HG02759 (cell line): ENCODE measurements around the gene TMEM175.
"Not testable (repeated sequence)": the region's sequence is repeated elsewhere in the genome, so short reads cannot be mapped to it uniquely, and the experiment has no call there.

Source experiments
- ATAC-seq: cut with Tn5 transposase; IDR thresholded peaks from one replicate; pipeline ENCODE4 v1.9.1; 2021; ENCODE audit warnings: mild to moderate bottlenecking, moderate library complexity; ENCODE audit not compliant: unreplicated experiment

Gene TMEM175

GRCh38 chr4:988726-989721 is 56.8 kb downstream of the TMEM175 start:
- ATAC-seq, result no peak

DNA sequence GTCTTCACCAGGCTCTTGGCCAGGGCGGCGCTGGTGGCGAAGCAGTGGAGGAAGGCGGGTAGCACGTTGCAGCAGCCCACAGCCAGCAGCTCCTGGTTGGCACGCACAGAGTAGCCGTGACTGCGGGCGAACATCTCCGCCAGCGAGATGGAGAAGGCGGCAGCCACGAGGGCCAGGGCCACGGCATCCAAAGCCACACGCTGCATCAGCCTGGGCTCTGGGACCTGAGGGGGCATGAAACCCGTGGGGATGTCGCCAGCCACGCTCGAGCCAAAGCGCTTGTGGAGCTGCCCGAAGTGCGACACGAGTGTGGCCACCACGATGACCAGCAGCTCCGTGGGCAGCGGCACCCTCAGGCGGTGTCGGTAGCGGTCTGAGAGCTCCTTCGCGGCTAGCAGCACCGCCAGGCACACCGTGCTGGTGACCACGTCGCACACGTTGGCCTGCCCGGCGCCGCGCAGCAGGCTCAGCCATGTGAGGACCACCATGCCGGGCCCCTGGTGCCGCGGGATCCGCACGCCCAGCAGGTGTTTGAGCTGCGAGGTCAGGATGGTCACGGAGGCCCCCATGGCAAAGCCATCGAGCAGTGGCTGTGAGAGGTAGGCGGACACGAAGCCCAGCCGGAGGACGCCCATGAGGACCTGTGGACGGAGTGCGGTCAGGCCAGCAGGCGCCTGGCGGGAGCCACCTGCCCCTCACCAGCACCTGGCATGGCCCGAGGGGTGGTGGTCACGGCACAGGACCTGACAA is 57.6 kb downstream of the TMEM175 start:
- ATAC-seq, result no peak

- ATAC-seq, result no peak
Observed at GRCh38 chr4:990746-991367, 58.6 kb downstream of the TMEM175 start.

DNA sequence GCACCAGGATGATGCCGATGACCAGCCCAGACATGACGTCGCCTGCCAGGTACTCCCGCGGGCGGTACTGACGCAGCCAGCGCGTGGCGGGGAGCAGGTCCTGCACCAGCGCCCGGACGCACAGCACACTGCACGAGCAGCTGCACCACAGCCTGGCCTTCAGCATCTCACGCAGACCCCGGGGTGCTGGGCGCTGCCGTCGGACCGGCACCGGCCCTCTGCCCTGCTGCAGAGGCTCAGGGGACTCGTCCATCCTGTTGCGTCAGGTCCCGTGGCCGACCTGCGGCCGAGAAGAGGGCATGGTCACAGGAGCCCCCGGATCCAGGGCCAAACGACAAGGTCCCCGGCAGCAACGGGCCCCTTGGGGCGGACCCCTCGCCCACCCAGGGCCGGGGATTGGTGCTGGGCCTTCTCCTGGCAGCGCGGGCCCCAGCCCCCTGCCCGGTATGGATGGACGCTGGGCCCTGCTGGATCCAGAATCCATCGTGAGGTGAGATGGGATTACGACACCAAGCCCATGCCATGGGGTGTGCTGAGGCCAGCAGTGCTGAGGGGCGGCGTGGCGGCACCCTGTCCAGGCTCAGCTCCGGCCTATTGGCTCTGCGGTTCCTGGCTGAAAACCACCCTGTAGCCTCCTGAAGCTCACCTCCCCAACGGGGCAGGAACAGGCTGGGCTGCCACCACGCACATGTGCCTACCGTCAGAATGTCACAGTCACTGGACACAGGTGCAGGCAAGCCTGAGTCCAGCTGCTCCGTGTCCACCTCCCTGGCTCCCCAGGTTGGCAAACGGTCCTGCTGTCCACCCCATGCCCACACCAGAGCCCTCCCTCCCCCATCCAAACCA is 59.4 kb downstream of the TMEM175 start:
- no peak for ATAC-seq

DNA sequence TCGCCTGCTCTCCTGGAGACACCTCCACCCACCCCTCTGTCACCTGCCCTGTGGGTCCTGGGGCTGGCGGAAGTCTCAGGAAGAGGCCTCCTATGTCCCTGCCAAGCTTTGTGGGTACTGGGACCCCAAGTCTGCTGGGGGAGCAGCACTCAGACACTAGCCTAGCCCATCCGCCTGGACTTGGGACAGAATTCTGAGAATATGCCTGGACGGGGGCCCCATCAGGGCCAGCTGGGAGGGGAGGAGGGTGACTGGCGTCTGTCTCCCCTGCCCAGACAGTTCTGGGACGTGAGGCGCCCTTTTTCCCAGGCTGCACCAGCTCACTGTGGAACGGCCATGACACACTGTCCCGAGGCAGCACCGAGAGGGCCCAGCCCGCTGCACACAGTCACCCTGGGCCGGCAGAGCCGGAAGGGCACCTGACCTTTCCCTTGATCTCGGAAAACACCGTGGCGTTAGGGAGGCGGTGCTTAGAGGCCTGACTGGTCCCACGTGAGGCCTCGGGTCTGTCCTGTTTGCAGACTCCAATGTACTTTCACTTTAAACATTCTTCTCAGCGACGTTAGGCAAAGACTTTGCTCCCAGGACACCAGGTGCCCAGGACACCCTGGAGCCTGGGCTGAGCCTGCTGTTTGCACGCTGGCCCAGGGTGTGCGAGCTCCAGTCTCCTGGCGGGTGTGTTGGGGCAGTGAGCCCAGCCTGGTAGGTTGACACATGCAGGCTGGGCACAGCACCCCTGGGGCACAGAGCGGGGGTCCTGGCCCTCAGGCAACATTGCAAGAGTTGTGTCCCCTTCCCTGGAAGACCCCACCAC is 60.2 kb downstream of the TMEM175 start:
- ATAC-seq, result no peak

DNA sequence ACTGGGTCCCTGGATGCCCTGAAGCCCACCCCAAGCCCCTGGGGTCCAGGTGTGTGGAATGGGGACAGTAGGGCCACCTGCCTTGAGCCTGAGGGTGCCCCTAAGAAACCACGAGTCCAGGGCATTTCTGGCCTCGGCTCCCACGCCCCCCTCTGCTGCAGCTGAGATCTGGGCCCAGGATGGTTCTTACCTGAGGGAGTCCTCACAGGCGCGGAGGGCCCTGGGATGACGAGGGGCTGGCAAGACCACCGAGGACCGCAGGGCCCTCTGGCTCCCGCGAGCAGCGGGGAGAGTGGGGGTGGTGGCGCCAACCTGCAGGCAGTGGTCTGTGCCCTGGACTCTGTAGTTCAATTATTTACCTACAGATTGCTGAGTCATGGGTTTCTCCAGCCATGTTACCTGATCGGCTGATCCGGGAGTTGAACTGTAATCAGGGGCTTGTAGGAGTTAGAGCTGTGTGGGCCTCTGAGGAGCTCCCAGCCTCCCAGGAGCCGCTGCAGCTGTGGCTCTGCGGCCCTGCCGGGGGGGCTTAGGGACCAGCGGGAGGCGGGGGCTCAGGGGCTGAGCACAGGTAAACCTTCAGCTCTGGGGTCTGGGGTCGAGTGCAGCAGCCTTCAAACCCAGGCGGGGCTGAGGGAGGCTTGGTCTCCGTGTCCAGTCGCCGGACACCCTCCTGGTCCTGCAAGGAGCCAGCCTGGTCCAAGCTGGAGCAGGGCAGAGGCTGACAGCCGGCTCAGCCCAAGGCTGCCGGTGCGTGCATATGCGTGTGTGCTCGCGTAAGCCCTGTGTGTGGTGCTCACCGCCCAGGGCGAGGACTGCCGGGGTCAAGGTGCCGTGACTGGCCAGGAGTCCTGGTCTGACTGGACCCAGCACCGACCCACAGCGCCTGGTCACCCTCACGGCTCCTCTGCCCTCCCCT is 61.1 kb downstream of the TMEM175 start, which contains the start of gene SLC26A1:
TSS of gene SLC26A1 (minus strand) at position 294 of the 919 bp plus-strand sequence. CDS start 1,701 bp downstream, outside the sequence.
- ATAC-seq, result no peak

DNA sequence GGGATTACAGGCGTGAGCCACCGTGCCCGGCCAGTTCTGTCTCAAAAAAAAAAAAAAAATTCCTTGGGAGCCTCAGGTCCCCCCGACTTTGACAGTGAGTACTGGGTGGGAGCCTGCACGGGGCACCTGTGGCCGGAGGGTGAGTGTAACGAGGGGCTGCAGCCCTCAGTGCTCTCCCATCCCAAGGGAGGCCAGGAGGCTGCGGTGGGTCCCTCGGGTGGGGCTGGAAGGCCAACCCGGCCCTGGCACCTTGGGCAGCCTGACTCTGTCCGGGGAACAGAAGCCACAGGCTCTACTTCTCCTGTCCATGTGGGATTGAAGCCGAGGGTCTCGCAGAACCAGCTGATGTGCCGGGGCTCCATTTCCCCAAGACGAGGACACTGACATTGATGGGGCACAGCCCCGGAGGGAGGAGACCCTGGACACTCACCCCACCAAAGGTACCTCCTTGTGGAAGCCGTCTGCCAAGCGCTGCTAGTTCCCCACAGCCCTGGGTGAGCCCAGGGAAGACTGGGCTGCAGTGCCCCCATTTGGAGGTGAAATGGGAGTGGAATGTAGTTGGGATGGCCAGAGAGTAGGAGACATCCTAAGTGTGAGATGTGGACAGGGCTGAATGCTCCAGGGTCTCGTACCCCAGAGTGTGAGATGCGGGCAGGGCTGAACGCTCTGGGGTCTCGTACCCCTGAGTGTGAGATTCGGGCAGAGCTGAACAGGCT is 63.2 kb downstream of the TMEM175 start:
- no peak for ATAC-seq

GRCh38 chr4:996030-996996 is 64.1 kb downstream of the TMEM175 start:
- no peak for ATAC-seq

DNA sequence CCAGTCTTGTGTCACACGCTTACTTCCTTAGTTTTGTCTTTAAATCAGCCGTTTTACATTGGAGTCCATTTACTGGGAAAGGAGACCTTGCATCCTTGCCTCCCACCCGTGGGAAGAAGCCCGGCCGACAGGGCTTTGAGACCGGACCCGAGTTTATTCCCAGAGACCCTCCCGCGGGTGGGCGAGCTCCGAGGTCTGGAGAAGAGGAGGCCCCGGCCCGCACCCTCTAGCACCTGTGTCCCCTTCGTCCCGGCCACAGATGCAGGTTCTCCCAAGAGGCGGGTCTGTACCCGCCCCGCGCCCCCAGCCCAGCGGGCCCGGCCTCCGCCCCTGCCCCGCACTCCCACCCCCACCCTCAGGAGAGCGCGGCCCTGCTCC is 64.7 kb downstream of the TMEM175 start:
- no peak for ATAC-seq

DNA sequence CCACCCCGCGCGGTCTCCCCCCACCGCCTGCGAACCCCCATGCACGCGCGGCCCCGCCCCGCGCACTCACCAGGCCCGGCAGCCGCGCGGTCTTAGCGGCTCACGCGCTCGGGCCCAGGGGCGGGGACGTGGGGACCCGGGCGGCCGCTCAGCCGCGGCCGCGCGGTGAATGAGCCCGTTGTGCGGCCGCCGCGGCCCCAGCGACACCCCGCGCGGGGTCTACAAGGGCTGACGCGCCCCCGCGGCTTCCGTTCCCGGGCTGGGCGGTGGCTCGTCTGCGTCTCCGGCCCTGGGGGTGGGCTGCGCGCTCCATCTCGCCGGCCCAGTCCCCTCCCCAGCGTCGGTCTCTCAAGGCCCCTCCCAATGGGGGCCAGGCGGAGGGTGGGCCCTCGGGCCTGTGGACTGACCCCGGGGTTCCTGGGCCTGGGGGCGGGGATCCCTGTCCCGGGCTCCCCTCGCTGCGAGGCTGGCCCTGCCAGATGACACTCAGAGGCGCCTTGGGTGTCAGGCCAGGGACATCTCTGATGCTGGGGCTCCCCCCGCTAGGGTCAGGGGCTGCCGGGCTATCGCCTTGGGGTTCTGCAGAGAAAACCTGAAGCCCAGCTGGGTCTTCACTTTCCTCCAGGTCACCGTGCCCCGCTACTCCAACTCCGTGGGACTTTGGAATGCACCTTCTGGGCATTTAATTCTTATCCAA is 65.3 kb downstream of the TMEM175 start:
- no peak for ATAC-seq

DNA sequence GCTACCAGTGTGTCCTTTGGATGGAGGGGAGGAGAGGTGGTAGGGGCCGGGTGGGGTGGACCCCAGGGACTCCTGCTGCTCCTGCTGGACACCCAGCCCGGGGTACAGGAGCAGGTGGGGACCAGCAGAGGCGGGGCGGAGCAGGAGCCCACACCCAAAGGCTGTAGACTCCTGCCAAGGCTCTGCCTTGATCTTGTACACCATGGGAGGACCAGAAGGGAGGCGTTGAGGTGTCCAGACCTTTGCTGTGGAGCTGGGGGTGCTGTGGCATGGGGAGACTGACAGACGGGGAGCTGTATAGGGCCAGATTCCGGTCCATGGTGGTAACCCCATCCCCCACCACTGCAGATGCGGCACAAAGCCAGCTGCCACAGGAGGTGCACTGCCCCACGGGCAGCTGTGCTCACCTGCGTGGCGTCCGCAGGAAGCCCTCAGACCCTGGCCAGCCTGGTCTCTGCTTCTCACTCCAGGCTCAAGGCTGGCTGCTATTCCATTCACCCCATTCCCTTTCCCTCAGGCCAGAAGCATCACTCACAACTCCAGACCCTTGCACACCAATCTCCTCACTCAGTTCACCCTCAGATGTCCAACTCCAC is 65.9 kb downstream of the TMEM175 start:
- ATAC-seq, result no peak

DNA sequence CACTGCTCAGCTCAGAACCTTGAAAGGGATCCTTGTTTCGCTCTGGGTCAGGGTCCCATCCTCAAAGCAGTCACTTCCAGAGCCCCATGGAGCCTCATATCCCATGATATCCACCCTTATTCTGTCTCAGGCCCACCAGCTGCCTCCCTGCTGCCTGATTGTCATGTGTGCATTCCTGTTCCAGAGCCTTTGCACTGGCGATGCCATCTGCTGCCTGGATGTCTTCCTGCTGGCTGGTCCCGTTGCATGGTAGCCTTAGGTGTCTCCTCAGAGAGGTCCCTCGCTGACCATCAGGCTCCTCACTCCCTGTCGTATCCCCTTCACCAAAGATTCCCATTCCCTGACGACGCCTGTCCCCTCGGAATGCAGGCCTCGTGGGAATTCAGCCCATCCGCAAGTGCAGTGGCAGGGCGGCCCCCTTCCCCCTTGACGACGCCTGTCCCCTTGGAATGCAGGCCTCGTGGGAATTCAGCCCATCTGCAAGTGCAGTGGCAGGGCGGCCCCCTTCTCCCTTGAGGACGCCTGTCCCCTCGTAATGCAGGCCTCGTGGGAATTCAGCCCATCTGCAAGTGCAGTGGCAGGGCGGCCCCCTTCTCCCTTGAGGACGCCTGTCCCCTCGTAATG is 67.1 kb downstream of the TMEM175 start:
- not testable (repeated sequence) for ATAC-seq

GRCh38 chr4:999882-1000425 is 67.7 kb downstream of the TMEM175 start:
- ATAC-seq, result no peak

GRCh38 chr4:1000686-1001260 is 68.5 kb downstream of the TMEM175 start:
- no peak for ATAC-seq
